ENCODE measurements around the gene GRIK3.

DNA sequence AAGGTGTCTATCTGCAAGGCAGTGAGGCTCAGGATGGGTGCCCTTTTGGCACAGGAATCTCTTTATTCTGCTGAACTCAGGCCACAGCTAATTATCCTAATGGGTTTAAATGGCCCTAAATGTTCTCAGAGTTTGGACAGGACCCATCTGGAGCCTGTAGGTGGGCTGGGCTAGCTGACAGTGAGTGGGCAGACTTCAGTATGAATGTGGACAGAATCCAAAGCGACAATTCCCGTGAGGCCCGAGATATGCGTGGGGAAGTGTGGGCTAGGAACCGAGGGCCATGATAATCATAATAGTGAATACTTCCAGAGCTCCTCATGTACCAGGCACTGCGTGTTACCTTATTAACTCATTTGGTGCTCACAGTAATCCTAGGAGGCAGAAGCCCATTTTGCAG is 165.3 kb downstream of the GRIK3 start:
- TF ChIP-seq POLR2A (IDR thresholded peaks at IDR 0.05) = no peak
- TF ChIP-seq, protein P1, sequence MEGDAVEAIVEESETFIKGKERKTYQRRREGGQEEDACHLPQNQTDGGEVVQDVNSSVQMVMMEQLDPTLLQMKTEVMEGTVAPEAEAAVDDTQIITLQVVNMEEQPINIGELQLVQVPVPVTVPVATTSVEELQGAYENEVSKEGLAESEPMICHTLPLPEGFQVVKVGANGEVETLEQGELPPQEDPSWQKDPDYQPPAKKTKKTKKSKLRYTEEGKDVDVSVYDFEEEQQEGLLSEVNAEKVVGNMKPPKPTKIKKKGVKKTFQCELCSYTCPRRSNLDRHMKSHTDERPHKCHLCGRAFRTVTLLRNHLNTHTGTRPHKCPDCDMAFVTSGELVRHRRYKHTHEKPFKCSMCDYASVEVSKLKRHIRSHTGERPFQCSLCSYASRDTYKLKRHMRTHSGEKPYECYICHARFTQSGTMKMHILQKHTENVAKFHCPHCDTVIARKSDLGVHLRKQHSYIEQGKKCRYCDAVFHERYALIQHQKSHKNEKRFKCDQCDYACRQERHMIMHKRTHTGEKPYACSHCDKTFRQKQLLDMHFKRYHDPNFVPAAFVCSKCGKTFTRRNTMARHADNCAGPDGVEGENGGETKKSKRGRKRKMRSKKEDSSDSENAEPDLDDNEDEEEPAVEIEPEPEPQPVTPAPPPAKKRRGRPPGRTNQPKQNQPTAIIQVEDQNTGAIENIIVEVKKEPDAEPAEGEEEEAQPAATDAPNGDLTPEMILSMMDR (IDR thresholded peaks at IDR 0.05) = no peak
